K562 (cell line): ENCODE results near the gene MCL1. TPM values are rescaled to one million over a fixed set of nuclear protein-coding genes. Genes with fewer than 3 reads are reported as not detected.
A peak's percentile ranks its signal among the peaks of the same experiment; 100 is the strongest.

Experiments
- E2F8 ChIP-seq: fragments of 450-650 bp; IDR thresholded peaks from 2 replicates; pipeline ENCODE4 v1.7.1; 2018; ENCODE audit warnings: mild to moderate bottlenecking, low read depth; ENCODE audit not compliant: partially characterized antibody
- FOXJ2 ChIP-seq: fragments of 200-800 bp; sonication (Bioruptor generic); IDR thresholded peaks from 2 replicates; pipeline ENCODE4 v1.6.1; 2016; ENCODE audit warnings: missing genetic modification characterization, missing compliant biosample characterization
- GATAD2B ChIP-seq: fragments of 450-650 bp; IDR thresholded peaks from 2 replicates; pipeline ENCODE4 v1.6.1; 2017; ENCODE audit warnings: mild to moderate bottlenecking, borderline replicate concordance
- L3MBTL2 ChIP-seq: fragments of 450-650 bp; IDR thresholded peaks from 2 replicates; pipeline ENCODE4 v1.6.1; 2016; ENCODE audit warnings: mild to moderate bottlenecking, moderate library complexity
- MEIS2 ChIP-seq: fragments of 450-650 bp; IDR thresholded peaks from 2 replicates; pipeline ENCODE4 v1.6.1; 2014; ENCODE audit warnings: mild to moderate bottlenecking; ENCODE audit not compliant: partially characterized antibody
- MNT ChIP-seq, 2 experiments: fragments of 450-650 bp; conservative IDR thresholded peaks; 2 replicates each; pipeline ENCODE4 v1.6.1; 2017; ENCODE audit warnings: mild to moderate bottlenecking in 2 of 2, moderate library complexity in 2 of 2
- MXI1 ChIP-seq: IDR thresholded peaks from 2 replicates; pipeline ENCODE4 v1.6.1; 2011; ENCODE audit warnings: low read depth, mild to moderate bottlenecking, improper control_type of control experiment, low read length
- POLR2B ChIP-seq: fragments of 450-650 bp; IDR thresholded peaks from 2 replicates; pipeline ENCODE4 v1.6.1; 2018; ENCODE audit warnings: low read depth; ENCODE audit not compliant: partially characterized antibody
- POLR3G ChIP-seq: IDR thresholded peaks from 2 replicates; pipeline ENCODE4 v1.6.1; 2011; ENCODE audit not compliant: insufficient read length, insufficient replicate concordance; ENCODE audit errors: extremely low read depth
- SIN3A ChIP-seq, 2 experiments: fragments of 150-350 bp in 1 of 2; IDR thresholded peaks; 2 replicates each; pipeline ENCODE4 v1.6.1; 2011 to 2016; ENCODE audit warnings: borderline replicate concordance in 2 of 2, low read depth in 2 of 2, low read length in 2 of 2, mild to moderate bottlenecking in 2 of 2, moderate library complexity in 2 of 2; ENCODE audit not compliant: control insufficient read depth in 1 of 2
- SUPT5H ChIP-seq: fragments of 450-650 bp; IDR thresholded peaks from 2 replicates; pipeline ENCODE4 v1.6.1; 2016
- TEAD1 ChIP-seq, 2 experiments: fragments of 450-650 bp in 1 of 2; sonication (generic) in 1 of 2; formaldehyde crosslinking; IDR thresholded peaks; 2 replicates each; pipeline versions ENCODE4 v1.4.0 to v1.8.0; 2020 to 2022; ENCODE audit warnings: mild to moderate bottlenecking in 2 of 2, missing genetic modification reagents in 1 of 2
- TEAD2 ChIP-seq: fragments of 450-650 bp; IDR thresholded peaks from 2 replicates; pipeline ENCODE4 v1.6.1; 2016; ENCODE audit warnings: missing genetic modification characterization, control low read depth, missing compliant biosample characterization
- ZNF184 ChIP-seq: sonication (generic); formaldehyde crosslinking; IDR thresholded peaks from 2 replicates; pipeline ENCODE4 v1.5.0; 2020; ENCODE audit warnings: missing genetic modification reagents
- ZNF280B ChIP-seq: fragments of 250-450 bp; sonication (Bioruptor Pico); IDR thresholded peaks from 2 replicates; pipeline ENCODE4 v1.5.1; 2021; ENCODE audit warnings: mild to moderate bottlenecking
- ZNF644 ChIP-seq: fragments of 200-800 bp; sonication (Bioruptor generic); IDR thresholded peaks from 2 replicates; pipeline ENCODE4 v1.6.1; 2016; ENCODE audit warnings: low read depth, missing genetic modification characterization, missing compliant biosample characterization
- polyA plus RNA-seq, 8 experiments: library from polyadenylated mRNA; depleted of rRNA in 4 of 8; stranded (reverse) in 5 of 8; unstranded in 3 of 8; fragments of >200 nt; fragmentation: Nextera tagmentation in 2 of 8; fragmentation: Illumina TruSeq in 1 of 8; extraction: Ambion mirVana in 2 of 8; extraction: Trizol in 1 of 8; gene quantifications; 2 replicates each; pipeline versions ENCODE4 v1.2.1 to v1.2.3, GENCODE V29; 2011 to 2014; ENCODE audit warnings: inconsistent platforms in 1 of 8, missing spikeins in 1 of 8
- total RNA-seq, 7 experiments: library from RNA; depleted of rRNA in 6 of 7; stranded (reverse); fragments of >200 nt in 6 of 7; fragmentation: Illumina TruSeq in 2 of 7; extraction: Trizol in 2 of 7; gene quantifications; 2 replicates each; pipeline versions ENCODE4 v1.2.1 to v1.2.3, GENCODE V29; 2011 to 2021; ENCODE audit warnings: low replicate concordance in 1 of 7

MCL1 gene
- total and polyA plus RNA-seq, 9 of the 15 experiments (the other 6 are each of a cell fraction or from before 2014, with no cell fraction given) = 27.1 to 224 (median 138) TPM

- peak; percentile 39 for TF ChIP-seq E2F8
- no peak for TF ChIP-seq ZNF644
- 0 out of 4 replicates have a peak, but pooled peaks of 1 of the 2 experiments have one; percentile 23 for TF ChIP-seq SIN3A (IDR thresholded peaks at IDR 0.05; ENCODE audit: borderline replicate concordance in 2 of 2, control insufficient read depth in 1 of 2, low read depth in 2 of 2, low read length in 2 of 2)
- TF ChIP-seq MNT (conservative IDR thresholded peaks at IDR 0.05) = peak; percentile 47 to 60
- no peak for TF ChIP-seq MXI1
- TF ChIP-seq FOXJ2 (tag) = 0 out of 2 replicates have a peak, but pooled peaks have one; percentile 19
- peak; percentile 38 for TF ChIP-seq POLR2B
- TF ChIP-seq POLR3G = no peak
- 0 out of 4 replicates have a peak, but pooled peaks of 1 of the 2 experiments have one; percentile 46 for TF ChIP-seq TEAD1 (CRISPR knock-in tag; IDR thresholded peaks at IDR 0.05)
- TF ChIP-seq MEIS2 = no peak
- TF ChIP-seq L3MBTL2 = peak; percentile 32; the same call in 1 of the 2 replicates
- TF ChIP-seq SUPT5H = peak; percentile 23; the same call in 1 of the 2 replicates
- TF ChIP-seq ZNF184 (CRISPR knock-in tag) = no peak
- TF ChIP-seq GATAD2B = no peak
- no peak for TF ChIP-seq ZNF280B
- TF ChIP-seq TEAD2 (tag) = peak; percentile 52; the same call in 1 of the 2 replicates
Measured at GRCh38 chr1:150567717-150568593, 11.5 kb downstream of the MCL1 start (continued).
